BLaER1 (cell line): ENCODE data around the gene RAB6A.
A peak's percentile ranks its signal among the peaks of the same experiment; 100 is the strongest.
"Not testable (repeated sequence)": the region's sequence is repeated elsewhere in the genome, so short reads cannot be mapped to it uniquely, and the experiment has no call there.

Experiments
- H3K27ac ChIP-seq: shearing (Covaris generic); formaldehyde crosslinking; 2 replicates; pipeline ENCODE4 v1.8.1; 2022
- H3K27me3 ChIP-seq: shearing (Covaris generic); formaldehyde crosslinking; 2 replicates; pipeline ENCODE4 v1.8.1; 2022
- H3K36me3 ChIP-seq: shearing (Covaris generic); formaldehyde crosslinking; 2 replicates; pipeline ENCODE4 v1.8.1; 2022
- H3K4me1 ChIP-seq: shearing (Covaris generic); formaldehyde crosslinking; 2 replicates; pipeline ENCODE4 v1.8.1; 2022
- H3K4me2 ChIP-seq: shearing (Covaris generic); formaldehyde crosslinking; 2 replicates; pipeline ENCODE4 v1.8.1; 2022
- H3K4me3 ChIP-seq: shearing (Covaris generic); formaldehyde crosslinking; 2 replicates; pipeline ENCODE4 v1.8.1; 2022
- H3K9ac ChIP-seq: shearing (Covaris generic); formaldehyde crosslinking; 2 replicates; pipeline ENCODE4 v1.8.1; 2022
- H3K9me3 ChIP-seq: shearing (Covaris generic); formaldehyde crosslinking; 2 replicates; pipeline ENCODE4 v1.8.1; 2022
- H4K20me1 ChIP-seq: shearing (Covaris generic); formaldehyde crosslinking; 2 replicates; pipeline ENCODE4 v1.8.1; 2022
- Cebpa-rat ChIP-seq: shearing (Covaris generic); IDR thresholded peaks from 2 replicates; pipeline ENCODE4 v1.8.1; 2022

RAB6A gene

DNA sequence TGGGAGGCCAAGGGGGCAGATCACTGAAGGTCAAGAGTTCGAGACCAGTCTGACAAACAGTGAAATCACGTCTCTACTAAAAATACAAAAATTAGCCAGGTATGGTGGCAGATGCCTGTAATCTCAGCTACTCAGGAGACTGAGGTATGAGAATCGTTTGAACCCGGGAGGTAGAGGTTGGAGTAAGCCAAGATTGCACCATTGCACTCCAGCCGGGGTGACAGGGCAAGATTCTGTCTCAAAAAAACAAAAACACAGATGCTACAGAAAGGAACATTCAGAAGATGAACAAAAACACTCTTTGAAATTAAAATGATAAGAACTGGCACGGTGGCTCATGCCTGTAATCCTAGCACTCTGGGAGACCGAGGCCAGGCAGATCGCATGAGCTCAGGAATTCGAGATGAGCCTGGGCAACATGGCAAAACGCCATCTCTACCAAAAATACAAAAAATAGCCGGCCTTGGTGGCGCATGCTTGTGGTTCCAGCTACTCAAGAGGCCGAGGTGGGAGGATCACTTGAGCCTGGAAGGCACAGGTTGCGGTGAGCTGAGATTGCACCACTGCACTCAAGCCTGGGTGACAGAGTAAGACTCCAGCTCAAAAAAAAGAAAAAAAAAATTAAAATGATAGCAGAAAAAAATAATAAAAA is 8.5 kb downstream of the RAB6A start:
- H3K36me3 ChIP-seq = peaks cover 28% of the 10 kb centered on the region; the same call in 1 of the 2 replicates
- H3K9me3 ChIP-seq = no peaks in the 10 kb centered on the region
- no peak for TF ChIP-seq Cebpa-rat
- no peak overlapping the region for H3K27ac ChIP-seq
- H4K20me1 ChIP-seq = peaks cover 97% of the 10 kb centered on the region
- H3K4me1 ChIP-seq = peaks cover 8% of the 10 kb centered on the region; the same call in 1 of the 2 replicates
- H3K27me3 ChIP-seq = no peaks in the 10 kb centered on the region
- no peak overlapping the region for H3K9ac ChIP-seq
- H3K4me3 ChIP-seq = no peak overlapping the region
- no peak overlapping the region for H3K4me2 ChIP-seq

GRCh38 chr11:73750862-73751261 is 10.0 kb downstream of the RAB6A start:
- H3K4me2 ChIP-seq, H3K27me3 ChIP-seq: not testable (repeated sequence)
- peaks cover 97% of the 10 kb centered on the region for H4K20me1 ChIP-seq

GRCh38 chr11:73750228-73750627 is 10.6 kb downstream of the RAB6A start:
- H3K4me2 ChIP-seq = peak overlapping the region; percentile 32; the same call in 1 of the 2 replicates
- H3K9ac ChIP-seq = no peak overlapping the region
- peaks cover 19% of the 10 kb centered on the region; the same call in 1 of the 2 replicates for H3K36me3 ChIP-seq
- H3K27ac ChIP-seq = no peak overlapping the region
- H3K4me3 ChIP-seq = no peak overlapping the region
- no peak for TF ChIP-seq Cebpa-rat
- H3K27me3 ChIP-seq = no peaks in the 10 kb centered on the region
- peaks cover 8% of the 10 kb centered on the region; the same call in 1 of the 2 replicates for H3K4me1 ChIP-seq
- H3K9me3 ChIP-seq = no peaks in the 10 kb centered on the region
- peaks cover 99% of the 10 kb centered on the region for H4K20me1 ChIP-seq

More at GRCh38 chr11:73750862-73751261, 10.0 kb downstream of the RAB6A start:
- H3K36me3 ChIP-seq = peaks cover 25% of the 10 kb centered on the region; the same call in 1 of the 2 replicates
- H3K4me3 ChIP-seq, H3K4me1 ChIP-seq, H3K9me3 ChIP-seq, H3K9ac ChIP-seq, H3K27ac ChIP-seq: not testable (repeated sequence)

DNA sequence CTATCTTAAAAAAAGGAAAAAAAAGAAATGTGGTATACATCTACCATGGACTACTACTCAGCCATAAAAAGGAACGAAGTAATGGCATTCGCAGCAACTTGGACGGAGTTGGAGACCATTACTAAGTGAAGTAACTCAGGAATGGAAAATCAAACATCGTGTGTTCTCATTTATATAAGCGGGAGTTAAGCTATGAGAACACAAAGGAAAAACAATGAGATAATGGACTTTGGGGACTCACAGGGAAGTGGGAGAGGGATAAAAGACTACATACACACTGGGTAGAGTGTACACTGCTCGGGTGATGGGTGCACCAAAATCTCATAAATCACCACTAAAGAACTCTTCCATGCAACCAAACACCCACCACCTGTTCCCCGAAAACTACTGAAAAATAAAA is 11.8 kb downstream of the RAB6A start:
- no peak for TF ChIP-seq Cebpa-rat
- peaks cover 91% of the 10 kb centered on the region for H4K20me1 ChIP-seq
- H3K27ac ChIP-seq = no peak overlapping the region
- no peaks in the 10 kb centered on the region for H3K9me3 ChIP-seq
- H3K4me2 ChIP-seq = no peak overlapping the region
- no peaks in the 10 kb centered on the region for H3K27me3 ChIP-seq
- H3K4me3 ChIP-seq = no peak overlapping the region
- H3K4me1 ChIP-seq = peaks cover 8% of the 10 kb centered on the region; the same call in 1 of the 2 replicates
- H3K36me3 ChIP-seq = peaks cover 11% of the 10 kb centered on the region; the same call in 1 of the 2 replicates
- H3K9ac ChIP-seq = no peak overlapping the region

DNA sequence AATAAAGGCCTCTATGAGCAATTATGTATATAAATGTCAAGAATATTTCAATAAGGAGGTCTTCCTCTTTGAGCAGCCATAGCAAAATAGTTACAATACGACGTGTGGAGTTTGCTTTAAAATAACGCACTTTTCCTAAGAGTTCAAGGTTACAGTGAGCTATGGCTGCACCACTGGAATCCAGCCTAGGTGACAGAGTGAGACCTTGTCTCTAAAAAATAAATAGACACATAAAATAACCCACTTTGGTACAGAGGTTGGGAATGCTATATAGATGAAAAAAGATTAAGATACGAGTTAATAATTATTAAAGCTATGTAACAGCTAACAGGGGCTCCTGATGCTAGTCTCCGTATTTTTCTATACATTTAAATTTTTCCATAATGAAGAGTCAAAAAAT is 12.6 kb downstream of the RAB6A start:
- Histone ChIP-seq H3K4me1 (peaks cover 8% of the 10 kb centered on the region; the same call in 1 of the 2 replicates), H4K20me1 (peaks cover 89% of the 10 kb centered on the region), H3K4me3 (no peak overlapping the region)

GRCh38 chr11:73747762-73748161 is 13.1 kb downstream of the RAB6A start:
- peaks cover 11% of the 10 kb centered on the region; the same call in 1 of the 2 replicates for H3K36me3 ChIP-seq
- no peak overlapping the region for H3K4me2 ChIP-seq
- H3K4me3 ChIP-seq = no peak overlapping the region
- 0 out of 2 replicates have a peak, but pooled peaks cover 3% of the 10 kb centered on the region for H3K9me3 ChIP-seq
- no peaks in the 10 kb centered on the region for H3K27me3 ChIP-seq
- H3K4me1 ChIP-seq = peaks cover 8% of the 10 kb centered on the region; the same call in 1 of the 2 replicates
- no peak overlapping the region for H3K27ac ChIP-seq
- no peak overlapping the region for H3K9ac ChIP-seq
- peaks cover 89% of the 10 kb centered on the region for H4K20me1 ChIP-seq
- TF ChIP-seq Cebpa-rat = no peak

More for the DNA sequence above, 12.6 kb downstream of the RAB6A start:
- no peak overlapping the region for H3K9ac ChIP-seq
- TF ChIP-seq Cebpa-rat = no peak
- peaks cover 6% of the 10 kb centered on the region; the same call in 1 of the 2 replicates for H3K36me3 ChIP-seq
- H3K4me2 ChIP-seq = no peak overlapping the region
- no peaks in the 10 kb centered on the region for H3K27me3 ChIP-seq
- no peak overlapping the region for H3K27ac ChIP-seq
- H3K9me3 ChIP-seq = no peaks in the 10 kb centered on the region

DNA sequence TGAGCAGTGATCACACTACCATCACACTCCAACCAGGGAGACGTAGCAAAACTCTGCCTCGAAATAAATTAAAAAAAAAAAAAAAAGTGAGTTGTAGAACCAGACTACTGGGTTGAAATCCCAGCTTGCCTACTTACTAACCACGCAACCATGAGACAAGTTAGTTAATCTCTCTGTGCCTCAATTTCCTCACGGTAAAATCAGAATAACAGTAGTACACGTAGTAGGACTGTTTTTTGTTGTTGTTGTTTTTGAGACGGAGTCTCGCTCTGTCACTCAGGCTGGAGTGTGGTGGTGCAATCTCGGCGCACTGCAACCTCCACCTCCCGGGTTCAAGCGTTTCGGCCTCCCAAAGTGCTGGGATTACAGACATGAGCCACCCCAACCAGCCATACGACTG is 14.2 kb downstream of the RAB6A start:
- H3K36me3 ChIP-seq = peaks cover 14% of the 10 kb centered on the region; the same call in 1 of the 2 replicates
- H3K4me3 ChIP-seq = no peak overlapping the region
- no peaks in the 10 kb centered on the region for H3K27me3 ChIP-seq
- H3K4me2 ChIP-seq = no peak overlapping the region
- no peak overlapping the region for H3K9ac ChIP-seq
- peaks cover 89% of the 10 kb centered on the region for H4K20me1 ChIP-seq
- H3K9me3 ChIP-seq = peaks cover 7% of the 10 kb centered on the region; the same call in 1 of the 2 replicates
- no peak for TF ChIP-seq Cebpa-rat
- peaks cover 8% of the 10 kb centered on the region; the same call in 1 of the 2 replicates for H3K4me1 ChIP-seq
- H3K27ac ChIP-seq = no peak overlapping the region

- no peak overlapping the region for H3K4me2 ChIP-seq
- H3K36me3 ChIP-seq = peaks cover 22% of the 10 kb centered on the region
- H3K4me1 ChIP-seq = no peaks in the 10 kb centered on the region
- H4K20me1 ChIP-seq = peaks cover 84% of the 10 kb centered on the region
- no peaks in the 10 kb centered on the region for H3K27me3 ChIP-seq
- no peak overlapping the region for H3K4me3 ChIP-seq
- no peak overlapping the region for H3K27ac ChIP-seq
- no peak for TF ChIP-seq Cebpa-rat
- peaks cover 7% of the 10 kb centered on the region; the same call in 1 of the 2 replicates for H3K9me3 ChIP-seq
- H3K9ac ChIP-seq = no peak overlapping the region
These were observed 17.8 kb downstream of the RAB6A start for GRCh38 chr11:73743045-73743444.

DNA sequence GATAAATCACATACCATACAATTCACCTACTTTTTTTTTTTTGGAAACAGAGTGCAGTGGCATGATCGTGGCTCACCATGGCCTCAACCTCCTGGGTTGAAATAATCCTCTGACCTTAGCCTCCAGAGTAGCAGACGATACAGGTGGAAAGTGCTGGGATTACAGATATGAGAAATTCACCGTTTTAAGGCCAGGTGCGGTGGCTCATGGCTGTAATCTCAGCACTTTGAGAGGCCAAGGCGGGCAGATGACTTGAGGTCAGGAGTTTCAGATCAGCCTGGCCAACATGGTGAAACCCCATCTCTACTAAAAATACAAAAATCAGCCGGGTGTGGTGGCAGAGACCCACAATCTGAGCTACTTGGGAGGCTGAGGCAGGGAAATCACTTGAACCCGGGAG is 24.9 kb downstream of the RAB6A start:
- H3K27me3 ChIP-seq, H3K9ac ChIP-seq, H3K4me3 ChIP-seq, H3K27ac ChIP-seq, H3K4me2 ChIP-seq, H3K9me3 ChIP-seq, H3K4me1 ChIP-seq: not testable (repeated sequence)
- Histone ChIP-seq H3K36me3 (peaks cover 53% of the 10 kb centered on the region), H4K20me1 (peaks cover 90% of the 10 kb centered on the region)

DNA sequence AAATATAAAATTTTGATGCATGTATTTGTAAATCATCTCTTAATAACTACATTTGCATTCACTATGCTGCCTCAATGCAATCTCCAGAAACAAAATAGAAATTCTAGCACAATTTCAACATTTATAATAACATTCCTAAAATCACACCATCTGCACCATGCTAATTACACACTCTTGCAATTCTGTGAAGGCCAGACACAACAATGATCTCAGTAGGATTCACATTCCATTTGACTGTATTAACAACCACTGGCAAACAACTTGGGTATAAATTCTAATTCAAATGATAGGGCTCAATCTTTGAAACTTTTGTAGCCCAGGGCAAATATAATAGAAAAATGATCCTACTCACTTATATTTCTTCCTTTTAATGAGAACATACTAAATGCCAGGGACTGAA is 25.9 kb downstream of the RAB6A start:
- Histone ChIP-seq H3K27me3 (no peaks in the 10 kb centered on the region), H3K4me3 (no peak overlapping the region), H4K20me1 (peaks cover 88% of the 10 kb centered on the region), H3K4me1 (no peaks in the 10 kb centered on the region), H3K36me3 (peaks cover 53% of the 10 kb centered on the region), H3K9ac (no peak overlapping the region), H3K9me3 (peaks cover 9% of the 10 kb centered on the region), H3K4me2 (no peak overlapping the region), H3K27ac (no peak overlapping the region)
- TF ChIP-seq Cebpa-rat = no peak

DNA sequence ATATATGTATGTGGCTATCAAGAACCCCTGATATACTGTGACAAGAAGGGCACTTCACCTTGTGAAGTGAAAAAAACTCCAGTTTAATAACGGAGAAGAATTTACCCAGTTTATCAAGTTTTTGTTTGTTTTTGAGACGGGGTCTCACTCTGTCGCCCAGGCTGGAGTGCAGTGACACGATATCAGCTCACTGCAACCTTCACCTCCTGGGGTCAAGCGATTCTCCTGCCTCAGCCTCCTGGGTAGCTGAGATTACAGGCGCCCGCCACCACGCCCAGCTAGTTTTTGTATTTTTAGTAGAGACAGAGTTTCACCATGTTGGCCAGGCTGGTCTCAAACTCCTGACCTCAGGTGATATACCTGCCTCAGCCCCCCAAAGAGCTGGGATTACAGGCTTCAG is 26.9 kb downstream of the RAB6A start:
- Histone ChIP-seq H3K36me3 (peaks cover 62% of the 10 kb centered on the region), H4K20me1 (peaks cover 87% of the 10 kb centered on the region)
- H3K27me3 ChIP-seq, H3K9me3 ChIP-seq, H3K4me2 ChIP-seq, H3K4me1 ChIP-seq, H3K9ac ChIP-seq, H3K27ac ChIP-seq, H3K4me3 ChIP-seq: not testable (repeated sequence)

GRCh38 chr11:73732936-73733335 is 27.9 kb downstream of the RAB6A start:
- not testable (repeated sequence) for H3K4me1 ChIP-seq, H3K9me3 ChIP-seq, H3K4me3 ChIP-seq, H3K4me2 ChIP-seq, H3K27me3 ChIP-seq, H3K27ac ChIP-seq, H3K9ac ChIP-seq
- Histone ChIP-seq H3K36me3 (peaks cover 55% of the 10 kb centered on the region), H4K20me1 (peaks cover 82% of the 10 kb centered on the region)
